ENCODE results near the gene TMEM26. TPM values are rescaled to one million over a fixed set of nuclear protein-coding genes. Genes with fewer than 3 reads are reported as not detected.
A peak's percentile ranks its signal among the peaks of the same experiment; 100 is the strongest.

TMEM26 gene
- total and polyA plus RNA-seq, 8 donors, result 0.03 to 7.0 (median 0.15) TPM; not detected in 3

DNA sequence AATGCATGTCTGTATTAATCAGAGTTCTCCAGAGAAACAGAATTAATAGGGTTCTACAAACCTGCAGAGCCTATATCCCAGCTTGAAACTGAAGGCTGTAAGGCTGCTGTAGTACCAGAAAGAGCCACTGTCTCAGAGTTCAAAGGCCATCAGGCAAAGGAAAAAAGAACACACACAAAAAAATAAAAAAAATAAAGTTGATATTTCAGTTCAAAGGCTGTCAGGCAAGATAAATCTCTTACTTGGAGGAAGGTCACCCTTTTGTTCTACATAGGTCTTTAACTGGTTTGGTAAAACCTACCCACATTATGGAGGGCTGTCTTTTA is 12.0 kb upstream of the TMEM26 start:
- no peak for DNase-seq
- no peak overlapping the region for H3K4me3 ChIP-seq
- peaks cover 0 to 29% (median 10%) of the 10 kb centered on the region in 4 donors for H3K4me1 ChIP-seq
- peak overlapping the region in 1 of 5 donors; percentile 8 for H3K27ac ChIP-seq
- no peaks in the 10 kb centered on the region for H3K36me3 ChIP-seq
- intact Hi-C loops (cut with DNase I; ENCODE audit: low total_unique reads), result no loop called here
- no peak for TF ChIP-seq POLR2AphosphoS5 (IDR thresholded peaks at IDR 0.05)
- TF ChIP-seq POLR2A (IDR thresholded peaks at IDR 0.05), result no peak
- no peak for TF ChIP-seq EP300 (IDR thresholded peaks at IDR 0.05)
- no peak for TF ChIP-seq CTCF (IDR thresholded peaks at IDR 0.05)
- H3K9me3 ChIP-seq, result no peaks in the 10 kb centered on the region
- H3K27me3 ChIP-seq, result no peaks in the 10 kb centered on the region

- intact Hi-C loops (cut with DNase I; ENCODE audit: low total_unique reads), result no loop called here
- DNase-seq, result no peak
- WGBS, 5 donors, result 73 to 84% (median 78%) methylated on average over 6 of the region's 6 CpGs
- Histone ChIP-seq H3K9me3 (no peaks in the 10 kb centered on the region), H3K36me3 (no peaks in the 10 kb centered on the region), H3K27me3 (no peaks in the 10 kb centered on the region), H3K4me1 (peaks cover 0 to 29% (median 10%) of the 10 kb centered on the region in 4 donors), H3K4me3 (no peak overlapping the region), H3K27ac (no peak overlapping the region)
- no peak for TF ChIP-seq POLR2A (IDR thresholded peaks at IDR 0.05)
These were observed 11.4 kb upstream of the TMEM26 start for GRCh38 chr10:61464461-61465170.

DNA sequence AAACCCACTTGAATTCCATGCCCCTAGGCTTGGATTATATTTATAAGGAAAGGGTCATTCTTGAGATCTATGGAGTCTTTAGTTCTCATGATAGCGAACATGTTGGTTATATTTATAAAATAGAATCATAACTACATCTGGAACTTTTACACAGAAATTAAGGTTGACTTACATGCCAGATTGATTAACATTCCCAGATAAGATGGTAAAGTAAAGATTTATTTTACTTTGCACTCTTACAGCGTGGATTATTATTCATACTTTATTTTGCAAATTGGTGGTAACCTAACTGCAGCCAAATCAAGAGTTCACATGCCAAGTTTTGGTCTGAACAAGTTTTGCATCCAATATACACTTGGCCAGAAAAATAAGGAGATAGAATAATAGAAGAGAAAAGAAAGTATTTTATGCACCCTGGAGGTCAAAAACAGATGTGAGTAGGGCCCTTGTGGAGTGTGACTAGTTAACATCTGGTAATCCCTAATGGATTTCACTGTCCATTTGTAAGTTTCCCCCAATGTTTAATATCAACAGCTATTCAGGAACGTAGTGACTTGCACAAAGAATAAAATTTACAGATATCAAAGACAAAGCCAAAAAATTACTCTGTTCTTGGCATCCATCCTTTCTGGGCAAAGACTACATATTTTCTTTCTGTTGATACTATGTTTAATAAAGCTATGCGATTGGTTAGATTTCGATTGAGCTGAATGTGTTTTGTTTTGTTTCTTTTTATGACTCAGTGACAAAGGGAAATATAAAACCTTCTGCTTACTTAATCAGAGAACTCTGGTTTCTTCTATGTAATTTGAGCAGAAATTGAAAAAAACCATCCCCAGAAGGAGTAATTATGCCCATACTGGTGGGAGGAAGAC is 10.1 kb upstream of the TMEM26 start:
- peak in 1 of 2 donors; percentile 81 for DNase-seq
- Histone ChIP-seq H3K4me3 (no peak overlapping the region), H3K4me1 (peaks cover 0 to 29% (median 10%) of the 10 kb centered on the region in 4 donors), H3K9me3 (no peaks in the 10 kb centered on the region), H3K36me3 (no peaks in the 10 kb centered on the region), H3K27me3 (no peaks in the 10 kb centered on the region), H3K27ac (no peak overlapping the region)
- intact Hi-C loops (cut with DNase I; ENCODE audit: low total_unique reads), result no loop called here
- no peak for TF ChIP-seq CTCF (IDR thresholded peaks at IDR 0.05)
- TF ChIP-seq POLR2A (IDR thresholded peaks at IDR 0.05), result no peak
- no peak for TF ChIP-seq POLR2AphosphoS5 (IDR thresholded peaks at IDR 0.05)
- TF ChIP-seq EP300 (IDR thresholded peaks at IDR 0.05), result no peak
- 20 to 32% (median 22%) methylated on average over 5 of the region's 5 CpGs for WGBS, 5 donors

- Histone ChIP-seq H3K27me3 (no peaks in the 10 kb centered on the region), H3K4me3 (no peak overlapping the region), H3K36me3 (no peaks in the 10 kb centered on the region), H3K9me3 (no peaks in the 10 kb centered on the region), H3K4me1 (peaks cover 0 to 29% (median 10%) of the 10 kb centered on the region in 4 donors), H3K27ac (no peak overlapping the region)
- TF ChIP-seq POLR2AphosphoS5 (IDR thresholded peaks at IDR 0.05) (no peak), EP300 (IDR thresholded peaks at IDR 0.05) (no peak), POLR2A (IDR thresholded peaks at IDR 0.05) (no peak), CTCF (IDR thresholded peaks at IDR 0.05) (no peak)
- intact Hi-C loops (cut with DNase I; ENCODE audit: low total_unique reads), result no loop called here
- no peak for DNase-seq
These were observed 7.7 kb upstream of the TMEM26 start for GRCh38 chr10:61460835-61461234.

Measured in stomach (tissue), 9 donors.